Retinal pigment epithelial cell (primary cell): ENCODE measurements around the gene RAX.
A peak's percentile ranks its signal among the peaks of the same experiment; 100 is the strongest.

ENCODE experiments used
- DNase-seq: peaks from one replicate; pipeline ENCODE4 v3.0.0-alpha.2; 2010; ENCODE audit warnings: low read depth
- H3K4me3 ChIP-seq: 2 replicates; pipeline ENCODE4 v1.5.1; 2011; ENCODE audit warnings: mild to moderate bottlenecking, low read length, control low read depth, moderate library complexity
- TF ChIP-seq, protein P1 (sequence below): conservative IDR thresholded peaks from 2 replicates; pipeline ENCODE4 v1.5.1; 2011; ENCODE audit warnings: low read depth, low read length, control low read depth, inconsistent platforms

Gene RAX

GRCh38 chr18:59231114-59231513 lies 42.1 kb downstream of the RAX start:
- DNase-seq = no peak
- TF ChIP-seq, protein P1, sequence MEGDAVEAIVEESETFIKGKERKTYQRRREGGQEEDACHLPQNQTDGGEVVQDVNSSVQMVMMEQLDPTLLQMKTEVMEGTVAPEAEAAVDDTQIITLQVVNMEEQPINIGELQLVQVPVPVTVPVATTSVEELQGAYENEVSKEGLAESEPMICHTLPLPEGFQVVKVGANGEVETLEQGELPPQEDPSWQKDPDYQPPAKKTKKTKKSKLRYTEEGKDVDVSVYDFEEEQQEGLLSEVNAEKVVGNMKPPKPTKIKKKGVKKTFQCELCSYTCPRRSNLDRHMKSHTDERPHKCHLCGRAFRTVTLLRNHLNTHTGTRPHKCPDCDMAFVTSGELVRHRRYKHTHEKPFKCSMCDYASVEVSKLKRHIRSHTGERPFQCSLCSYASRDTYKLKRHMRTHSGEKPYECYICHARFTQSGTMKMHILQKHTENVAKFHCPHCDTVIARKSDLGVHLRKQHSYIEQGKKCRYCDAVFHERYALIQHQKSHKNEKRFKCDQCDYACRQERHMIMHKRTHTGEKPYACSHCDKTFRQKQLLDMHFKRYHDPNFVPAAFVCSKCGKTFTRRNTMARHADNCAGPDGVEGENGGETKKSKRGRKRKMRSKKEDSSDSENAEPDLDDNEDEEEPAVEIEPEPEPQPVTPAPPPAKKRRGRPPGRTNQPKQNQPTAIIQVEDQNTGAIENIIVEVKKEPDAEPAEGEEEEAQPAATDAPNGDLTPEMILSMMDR = no peak
- no peak overlapping the region for H3K4me3 ChIP-seq

DNA sequence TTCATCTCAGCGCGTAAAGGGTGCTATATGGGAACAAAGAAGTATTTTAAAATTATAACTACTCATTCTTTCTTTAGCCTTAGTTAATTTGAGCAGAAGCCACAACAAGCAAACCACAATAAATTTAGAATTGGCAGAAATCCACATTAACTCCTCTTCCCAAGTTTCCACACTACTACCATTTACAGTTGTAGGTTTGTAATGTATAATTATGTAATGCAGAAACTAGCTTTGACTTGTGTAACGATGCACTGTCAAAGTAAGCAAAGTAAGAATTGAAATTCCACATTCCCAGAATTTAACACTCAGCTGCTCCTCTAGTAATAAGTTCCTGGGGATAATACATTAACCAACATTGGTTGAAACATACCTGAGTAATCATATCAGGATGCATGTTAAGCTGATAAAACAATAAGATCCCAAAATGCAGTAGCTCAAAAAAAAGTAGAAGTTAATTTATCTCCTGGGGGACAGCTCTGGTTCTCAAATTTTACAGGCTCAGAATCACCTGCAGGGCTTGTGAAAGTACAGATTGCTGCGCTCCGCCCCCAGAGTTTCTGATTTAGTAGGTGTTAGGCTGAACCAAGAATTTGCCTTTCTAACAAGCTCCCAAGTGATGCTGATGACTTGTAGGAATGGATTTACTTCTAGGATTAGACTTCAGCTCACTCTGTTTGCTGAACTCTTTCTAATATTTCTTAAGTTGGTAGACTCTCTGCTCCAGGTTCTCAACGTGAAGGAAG lies 43.4 kb downstream of the RAX start:
- DNase-seq = no peak
- TF ChIP-seq, protein P1 = no peak
- H3K4me3 ChIP-seq = no peak overlapping the region

DNA sequence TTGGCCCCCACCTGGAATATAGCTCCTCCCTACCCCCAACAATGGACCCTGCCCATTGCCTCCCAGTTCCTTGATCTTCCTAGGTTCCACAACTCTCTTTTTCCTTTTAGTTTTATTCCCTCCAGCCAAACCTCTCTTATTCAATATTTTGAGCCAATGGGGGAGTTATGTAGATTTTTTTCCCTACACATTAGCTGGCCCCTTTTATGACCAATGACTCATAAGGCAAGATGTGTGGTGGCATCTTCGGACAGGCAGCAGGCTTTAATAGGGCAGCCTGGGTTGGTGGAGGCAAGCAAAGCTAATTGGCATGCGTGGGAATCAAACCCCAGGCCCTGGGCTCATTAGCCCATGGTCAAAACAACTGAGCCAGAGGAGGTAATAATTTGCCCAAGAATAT lies 44.1 kb downstream of the RAX start:
- TF ChIP-seq, protein P1 = no peak

DNA sequence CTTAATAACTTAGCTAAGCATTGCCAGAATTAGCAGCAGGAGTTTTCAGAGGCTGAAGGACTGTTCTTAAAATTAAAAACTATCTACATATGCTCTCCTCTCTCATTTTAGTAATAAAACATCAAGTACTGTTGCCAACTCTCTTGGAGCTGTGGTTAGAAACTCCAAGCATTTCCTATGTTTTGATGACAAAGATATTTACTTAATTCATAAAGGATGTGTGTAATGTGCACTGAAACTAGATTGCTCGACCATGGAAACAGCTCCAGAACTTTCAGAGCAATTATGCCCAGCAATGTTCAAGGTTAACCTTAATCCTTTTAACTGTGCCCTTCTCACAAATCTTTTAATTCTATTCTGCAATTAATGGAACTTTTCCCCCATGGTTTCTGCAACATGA lies 44.9 kb downstream of the RAX start:
- DNase-seq = peak; percentile 57
- TF ChIP-seq, protein P1 = no peak
- H3K4me3 ChIP-seq = no peak overlapping the region

More for the DNA sequence above, 44.1 kb downstream of the RAX start:
- no peak overlapping the region for H3K4me3 ChIP-seq
- DNase-seq = no peak

DNA sequence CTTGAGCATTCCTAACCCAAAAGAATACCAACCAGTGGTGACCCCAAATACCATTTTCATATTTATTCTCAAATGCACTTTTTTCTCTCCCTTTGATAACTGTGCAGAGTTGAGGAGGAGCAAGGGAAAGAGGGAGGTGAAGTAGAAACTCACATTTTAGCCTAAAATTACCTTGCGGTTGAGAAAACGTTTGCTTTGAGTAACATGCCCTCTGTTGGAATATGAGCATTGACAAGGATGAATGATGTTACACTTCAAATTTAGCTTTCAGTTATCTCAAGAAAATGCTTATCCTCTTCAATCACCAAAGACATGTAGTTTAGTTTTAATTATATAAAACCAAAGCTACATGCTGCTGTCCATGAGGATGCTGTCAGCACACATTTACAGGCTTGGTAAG lies 50.9 kb downstream of the RAX start:
- DNase-seq = no peak
- TF ChIP-seq, protein P1 = no peak
- H3K4me3 ChIP-seq = no peak overlapping the region

GRCh38 chr18:59220784-59221765 lies 52.2 kb downstream of the RAX start:
- DNase-seq = no peak
- TF ChIP-seq, protein P1 = no peak
- H3K4me3 ChIP-seq = peak overlapping the region; percentile 9
